ENCODE results near the gene AP2B1.

AP2B1 gene

GRCh38 chr17:35653619-35654361 lies 66.7 kb downstream of the AP2B1 start:
- Histone ChIP-seq H2AFZ (ENCODE audit: low read depth, low read length, severe bottlenecking) (no peak overlapping the region), H4K20me1 (ENCODE audit: low read depth, low read length) (no peaks in the 10 kb centered on the region), H3F3A (ENCODE audit: insufficient read depth) (no peaks in the 10 kb centered on the region), H3K79me2 (ENCODE audit: insufficient read depth, low read length) (no peaks in the 10 kb centered on the region), H3K9me2 (replicated peaks; ENCODE audit: insufficient read depth, low read length) (no peaks in the 10 kb centered on the region), H3K4me3 (ENCODE audit: insufficient read depth, low read length, poor library complexity, severe bottlenecking) (no peak overlapping the region), H3K36me3 (ENCODE audit: low read length) (peaks cover 8% of the 10 kb centered on the region), H3K27me3 (ENCODE audit: low read length) (no peaks in the 10 kb centered on the region), H3K4me2 (ENCODE audit: low read depth, low read length, poor library complexity, severe bottlenecking) (no peak overlapping the region), H3K9me3 (ENCODE audit: insufficient read depth, low read length) (no peaks in the 10 kb centered on the region), H3K9ac (ENCODE audit: low read length) (no peak overlapping the region), H3K27ac (ENCODE audit: low read depth, low read length) (no peak overlapping the region)
- TF ChIP-seq, protein P1, sequence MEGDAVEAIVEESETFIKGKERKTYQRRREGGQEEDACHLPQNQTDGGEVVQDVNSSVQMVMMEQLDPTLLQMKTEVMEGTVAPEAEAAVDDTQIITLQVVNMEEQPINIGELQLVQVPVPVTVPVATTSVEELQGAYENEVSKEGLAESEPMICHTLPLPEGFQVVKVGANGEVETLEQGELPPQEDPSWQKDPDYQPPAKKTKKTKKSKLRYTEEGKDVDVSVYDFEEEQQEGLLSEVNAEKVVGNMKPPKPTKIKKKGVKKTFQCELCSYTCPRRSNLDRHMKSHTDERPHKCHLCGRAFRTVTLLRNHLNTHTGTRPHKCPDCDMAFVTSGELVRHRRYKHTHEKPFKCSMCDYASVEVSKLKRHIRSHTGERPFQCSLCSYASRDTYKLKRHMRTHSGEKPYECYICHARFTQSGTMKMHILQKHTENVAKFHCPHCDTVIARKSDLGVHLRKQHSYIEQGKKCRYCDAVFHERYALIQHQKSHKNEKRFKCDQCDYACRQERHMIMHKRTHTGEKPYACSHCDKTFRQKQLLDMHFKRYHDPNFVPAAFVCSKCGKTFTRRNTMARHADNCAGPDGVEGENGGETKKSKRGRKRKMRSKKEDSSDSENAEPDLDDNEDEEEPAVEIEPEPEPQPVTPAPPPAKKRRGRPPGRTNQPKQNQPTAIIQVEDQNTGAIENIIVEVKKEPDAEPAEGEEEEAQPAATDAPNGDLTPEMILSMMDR (IDR thresholded peaks at IDR 0.05; ENCODE audit: insufficient read depth, low read length, poor library complexity, severe bottlenecking): no peak
- TF ChIP-seq EZH2phosphoT487 (conservative IDR thresholded peaks at IDR 0.05; ENCODE audit: low read length): no peak

DNA sequence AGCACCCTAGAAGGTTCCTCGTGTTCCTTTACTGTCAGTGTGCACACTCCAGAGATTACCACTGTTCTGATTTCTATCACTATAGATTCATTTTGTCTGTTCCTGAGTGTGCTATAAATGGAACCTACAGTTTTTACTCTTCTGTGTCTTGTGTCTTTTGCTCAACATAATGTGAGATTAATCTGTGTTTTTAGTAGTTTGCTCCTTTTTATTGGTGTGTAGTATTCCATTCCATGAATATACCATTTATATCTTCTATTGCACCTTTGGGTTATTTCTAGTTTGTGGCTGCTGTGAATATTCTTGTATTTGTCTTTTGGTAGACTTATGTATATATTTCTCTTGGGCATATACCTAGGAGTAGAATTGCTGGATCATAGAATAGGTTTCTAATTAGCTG lies 68.2 kb downstream of the AP2B1 start:
- Histone ChIP-seq H3F3A (ENCODE audit: insufficient read depth) (no peaks in the 10 kb centered on the region), H3K4me2 (ENCODE audit: low read depth, low read length, poor library complexity, severe bottlenecking) (no peak overlapping the region), H3K9ac (ENCODE audit: low read length) (no peak overlapping the region), H3K27me3 (ENCODE audit: low read length) (no peaks in the 10 kb centered on the region), H3K79me2 (ENCODE audit: insufficient read depth, low read length) (no peaks in the 10 kb centered on the region), H3K36me3 (ENCODE audit: low read length) (peaks cover 7% of the 10 kb centered on the region), H3K9me3 (ENCODE audit: insufficient read depth, low read length) (no peaks in the 10 kb centered on the region), H2AFZ (ENCODE audit: low read depth, low read length, severe bottlenecking) (no peak overlapping the region), H3K4me3 (ENCODE audit: insufficient read depth, low read length, poor library complexity, severe bottlenecking) (no peak overlapping the region), H4K20me1 (ENCODE audit: low read depth, low read length) (no peaks in the 10 kb centered on the region), H3K9me2 (replicated peaks; ENCODE audit: insufficient read depth, low read length) (no peaks in the 10 kb centered on the region), H3K27ac (ENCODE audit: low read depth, low read length) (no peak overlapping the region)
- TF ChIP-seq, protein P1 (IDR thresholded peaks at IDR 0.05; ENCODE audit: insufficient read depth, low read length, poor library complexity, severe bottlenecking): no peak

GRCh38 chr17:35660902-35661301 lies 73.8 kb downstream of the AP2B1 start:
- no peaks in the 10 kb centered on the region for H3K9me3 ChIP-seq (ENCODE audit: insufficient read depth, low read length)
- no peak for TF ChIP-seq EZH2phosphoT487 (conservative IDR thresholded peaks at IDR 0.05; ENCODE audit: low read length)
- TF ChIP-seq, protein P1 (IDR thresholded peaks at IDR 0.05; ENCODE audit: insufficient read depth, low read length, poor library complexity, severe bottlenecking): no peak
- no peaks in the 10 kb centered on the region; the same call in 1 of the 2 replicates for H3K36me3 ChIP-seq (ENCODE audit: low read length)

More at GRCh38 chr17:35660902-35661301, 73.8 kb downstream of the AP2B1 start:
- H3F3A ChIP-seq (ENCODE audit: insufficient read depth): no peaks in the 10 kb centered on the region
- no peak overlapping the region for H3K4me2 ChIP-seq (ENCODE audit: low read depth, low read length, poor library complexity, severe bottlenecking)
- no peak overlapping the region for H2AFZ ChIP-seq (ENCODE audit: low read depth, low read length, severe bottlenecking)
- H3K4me3 ChIP-seq (ENCODE audit: insufficient read depth, low read length, poor library complexity, severe bottlenecking): no peak overlapping the region
- no peaks in the 10 kb centered on the region for H4K20me1 ChIP-seq (ENCODE audit: low read depth, low read length)
- no peak overlapping the region for H3K9ac ChIP-seq (ENCODE audit: low read length)
- H3K79me2 ChIP-seq (ENCODE audit: insufficient read depth, low read length): no peaks in the 10 kb centered on the region
- no peak overlapping the region for H3K27ac ChIP-seq (ENCODE audit: low read depth, low read length)
- H3K27me3 ChIP-seq (ENCODE audit: low read length): no peaks in the 10 kb centered on the region
- no peaks in the 10 kb centered on the region for H3K9me2 ChIP-seq (replicated peaks; ENCODE audit: insufficient read depth, low read length)

All from SU-DHL-6 (cell line).